HepG2 (cell line): ENCODE measurements around the gene FAM124A. TPM values are rescaled to one million over a fixed set of nuclear protein-coding genes. Genes with fewer than 3 reads are reported as not detected.

Experiments
- ATAC-seq: fragments of 200-7000 bp; cut with Tn5 transposase; 3 replicates; pipeline ENCODE4 v1.9.1; 2020; ENCODE audit warnings: mild to moderate bottlenecking, moderate library complexity
- BruUV-seq: library from RNA; stranded (reverse); fragments of 400-500 nt; replicated peaks from 2 replicates; lab custom pipeline; 2021; lab: Mats Ljungman, UMichigan
- CTCF ChIA-PET: fragments of 300-600 bp; formaldehyde crosslinking; extraction: SDS; loops from one replicate; lab custom pipeline; 2021; ENCODE audit warnings: low total read pairs, inconsistent platforms, low intra/inter-chr PET ratio; lab: Yijun Ruan, JAX
- POLR2A ChIA-PET: fragments of 350-600 bp; sonication (Branson Sonifier 250); formaldehyde crosslinking; loops from one replicate; lab custom pipeline; 2020; ENCODE audit warnings: antibody characterized with exemption, inconsistent platforms; lab: Yijun Ruan, JAX
- DNase-seq: peaks from one replicate; pipeline ENCODE4 v3.0.0-alpha.2; 2015; ENCODE audit warnings: low spot score
- FAIRE-seq: peaks from 3 replicates; lab custom pipeline; 2011; peaks lifted over from hg19 to GRCh38; lab: Jason Lieb, UNC
- H2AFZ ChIP-seq: one replicate; pipeline ENCODE4 v1.6.1; 2011; ENCODE audit warnings: low read length, inconsistent platforms
- H3K27ac ChIP-seq: fragments of 300-600 bp; 3 replicates; pipeline ENCODE4 v1.8.0; 2011; ENCODE audit warnings: mixed run types, mild to moderate bottlenecking, mixed read lengths, low read length, inconsistent platforms; ENCODE audit not compliant: insufficient read depth; ENCODE audit errors: extremely low read length
- H3K27me3 ChIP-seq, 2 experiments: fragments of 200-600 bp in 1 of 2; 2 replicates in 1 of 2; 3 replicates in 1 of 2; pipeline versions ENCODE4 v1.6.0 to v1.8.0; 2011; ENCODE audit warnings: low read length in 2 of 2, mild to moderate bottlenecking in 2 of 2, moderate library complexity in 2 of 2, inconsistent platforms in 1 of 2; ENCODE audit not compliant: insufficient read depth in 2 of 2, control insufficient read depth in 1 of 2
- H3K36me3 ChIP-seq, 2 experiments: fragments of 200-600 bp in 1 of 2; replicated peaks in 1 of 2; 2 replicates in 1 of 2; 3 replicates in 1 of 2; pipeline versions ENCODE4 v1.5.1 to v1.8.0; 2011; ENCODE audit warnings: low read length in 2 of 2, inconsistent platforms in 1 of 2; ENCODE audit not compliant: insufficient read depth in 2 of 2, control insufficient read depth in 1 of 2
- H3K4me1 ChIP-seq: 2 replicates; pipeline ENCODE4 v1.5.1; 2012; ENCODE audit warnings: low read length, inconsistent platforms; ENCODE audit not compliant: insufficient read depth
- H3K4me2 ChIP-seq: 2 replicates; pipeline ENCODE4 v1.6.0; 2011; ENCODE audit warnings: low read depth, low read length, inconsistent platforms
- H3K4me3 ChIP-seq, 3 experiments: fragments of 200-600 bp in 1 of 3; sonication (generic), shearing (Covaris generic) in 1 of 3; replicated peaks in 1 of 3; 2 replicates each; pipeline ENCODE4 v1.5.1; 2011 to 2016; ENCODE audit warnings: low read length in 3 of 3, inconsistent platforms in 2 of 3, low read depth in 2 of 3, mild to moderate bottlenecking in 2 of 3, control low read depth in 1 of 3, mixed read lengths in 1 of 3; ENCODE audit not compliant: insufficient read depth in 1 of 3
- H3K79me2 ChIP-seq: one replicate; pipeline ENCODE4 v1.6.1; 2011; ENCODE audit warnings: low read length, inconsistent platforms; ENCODE audit not compliant: insufficient read depth
- H3K9ac ChIP-seq: 2 replicates; pipeline ENCODE4 v1.6.0; 2011; ENCODE audit warnings: mild to moderate bottlenecking, low read depth, low read length, inconsistent platforms; ENCODE audit not compliant: insufficient read depth
- H3K9me3 ChIP-seq: 2 replicates; pipeline ENCODE4 v1.5.1; 2012; ENCODE audit warnings: mild to moderate bottlenecking, low read length
- H4K20me1 ChIP-seq: 2 replicates; pipeline ENCODE4 v1.6.0; 2011; ENCODE audit warnings: inconsistent platforms, mild to moderate bottlenecking, low read length, moderate library complexity; ENCODE audit not compliant: insufficient read depth
- NFRKB ChIP-seq: fragments of 450-650 bp; IDR thresholded peaks from 2 replicates; pipeline ENCODE4 v1.6.1; 2017
- TCF7L2 ChIP-seq: IDR thresholded peaks from 2 replicates; pipeline ENCODE4 v1.6.1; 2011; ENCODE audit warnings: mild to moderate bottlenecking, low read depth, low read length, moderate library complexity
- ZNF274 ChIP-seq: sonication (generic); formaldehyde crosslinking; IDR thresholded peaks from 2 replicates; pipeline ENCODE4 v1.5.1; 2020; ENCODE audit warnings: mild to moderate bottlenecking, missing genetic modification reagents
- ZNF782 ChIP-seq: sonication (generic); formaldehyde crosslinking; IDR thresholded peaks from 2 replicates; pipeline ENCODE4 v1.4.0; 2020; ENCODE audit warnings: missing genetic modification reagents, mild to moderate bottlenecking, borderline replicate concordance
- WGBS: methylation state at CpG from one replicate; pipeline ENCODE4 v1.1.6; 2017; ENCODE audit warnings: low lambda C conversion rate; 5-methylcytosine and 5-hydroxymethylcytosine counted together
- in situ Hi-C: cut with HindIII; loops from 2 replicates; pipeline ENCODE4 v1.10.0; 2017; ENCODE audit warnings: low pct_unique_long_range_greater_than_20kb; ENCODE audit not compliant: extremely low pct_ligation_motif_present
- intact Hi-C: fragments of 100-400 bp; cut with micrococcal nuclease; formaldehyde crosslinking; loops from one replicate; pipeline ENCODE4 v1.10.0; 2022; ENCODE audit not compliant: unreplicated experiment
- polyA plus RNA-seq, 8 experiments: library from polyadenylated mRNA; depleted of rRNA in 3 of 8; stranded (reverse) in 7 of 8; unstranded in 1 of 8; fragments of >200 nt; fragmentation: Illumina TruSeq in 4 of 8; extraction: Trizol in 4 of 8; gene quantifications; 2 replicates each; pipeline versions ENCODE4 v1.2.1 to v1.2.3, GENCODE V29; 2011 to 2016; ENCODE audit warnings: low read depth in 4 of 8, missing spikeins in 1 of 8, mixed read lengths in 1 of 8; ENCODE audit not compliant: insufficient read depth in 1 of 8
- total RNA-seq, 5 experiments: library from RNA; depleted of rRNA; stranded (reverse); fragments of >200 nt; fragmentation: Illumina TruSeq; extraction: Trizol; gene quantifications; 2 replicates each; pipeline ENCODE4 v1.2.3, GENCODE V29; 2016; ENCODE audit warnings: low read depth in 1 of 5
- TF ChIP-seq, protein P1 (sequence below): sonication (generic); formaldehyde crosslinking; IDR thresholded peaks from 2 replicates; pipeline ENCODE4 v1.4.0; 2020; ENCODE audit warnings: missing genetic modification reagents, mild to moderate bottlenecking, borderline replicate concordance
- TF ChIP-seq, protein P2 (sequence below): sonication (generic); formaldehyde crosslinking; IDR thresholded peaks from 2 replicates; pipeline ENCODE4 v1.5.0; 2020; ENCODE audit warnings: mild to moderate bottlenecking, missing genetic modification reagents
- TF ChIP-seq, protein P3 (sequence below): sonication (generic); formaldehyde crosslinking; IDR thresholded peaks from 2 replicates; pipeline ENCODE4 v1.4.0; 2020; ENCODE audit warnings: missing genetic modification reagents
- TF ChIP-seq, protein P4 (sequence below): sonication (generic); formaldehyde crosslinking; IDR thresholded peaks from 2 replicates; pipeline ENCODE4 v1.5.0; 2020; ENCODE audit warnings: mild to moderate bottlenecking, missing genetic modification reagents, moderate library complexity

FAM124A gene
- total and polyA plus RNA-seq, 2 of the 13 experiments (the other 11 are each of a cell fraction or from before 2014, with no cell fraction given) = not detected

DNA sequence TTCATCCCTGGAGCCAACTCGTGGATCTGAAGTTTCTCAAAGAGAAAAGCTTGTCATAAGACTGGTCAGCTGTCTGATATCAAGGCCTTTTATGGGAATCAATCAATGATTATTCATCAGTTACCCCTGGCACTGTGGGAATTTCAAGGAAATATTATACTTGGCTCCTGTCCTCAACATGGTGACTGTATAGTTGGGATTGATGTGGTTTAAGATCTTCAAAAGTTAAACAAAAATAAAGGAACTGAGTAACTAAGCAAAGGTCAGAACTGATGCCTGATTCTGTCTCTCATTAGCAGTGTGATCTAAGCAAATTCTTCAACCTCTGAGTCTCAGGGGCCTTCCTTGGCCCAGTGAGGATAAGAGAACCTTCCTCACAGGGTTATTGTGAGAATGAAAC, 95.1 kb downstream of the FAM124A start (continued):
- TF ChIP-seq, protein P1, sequence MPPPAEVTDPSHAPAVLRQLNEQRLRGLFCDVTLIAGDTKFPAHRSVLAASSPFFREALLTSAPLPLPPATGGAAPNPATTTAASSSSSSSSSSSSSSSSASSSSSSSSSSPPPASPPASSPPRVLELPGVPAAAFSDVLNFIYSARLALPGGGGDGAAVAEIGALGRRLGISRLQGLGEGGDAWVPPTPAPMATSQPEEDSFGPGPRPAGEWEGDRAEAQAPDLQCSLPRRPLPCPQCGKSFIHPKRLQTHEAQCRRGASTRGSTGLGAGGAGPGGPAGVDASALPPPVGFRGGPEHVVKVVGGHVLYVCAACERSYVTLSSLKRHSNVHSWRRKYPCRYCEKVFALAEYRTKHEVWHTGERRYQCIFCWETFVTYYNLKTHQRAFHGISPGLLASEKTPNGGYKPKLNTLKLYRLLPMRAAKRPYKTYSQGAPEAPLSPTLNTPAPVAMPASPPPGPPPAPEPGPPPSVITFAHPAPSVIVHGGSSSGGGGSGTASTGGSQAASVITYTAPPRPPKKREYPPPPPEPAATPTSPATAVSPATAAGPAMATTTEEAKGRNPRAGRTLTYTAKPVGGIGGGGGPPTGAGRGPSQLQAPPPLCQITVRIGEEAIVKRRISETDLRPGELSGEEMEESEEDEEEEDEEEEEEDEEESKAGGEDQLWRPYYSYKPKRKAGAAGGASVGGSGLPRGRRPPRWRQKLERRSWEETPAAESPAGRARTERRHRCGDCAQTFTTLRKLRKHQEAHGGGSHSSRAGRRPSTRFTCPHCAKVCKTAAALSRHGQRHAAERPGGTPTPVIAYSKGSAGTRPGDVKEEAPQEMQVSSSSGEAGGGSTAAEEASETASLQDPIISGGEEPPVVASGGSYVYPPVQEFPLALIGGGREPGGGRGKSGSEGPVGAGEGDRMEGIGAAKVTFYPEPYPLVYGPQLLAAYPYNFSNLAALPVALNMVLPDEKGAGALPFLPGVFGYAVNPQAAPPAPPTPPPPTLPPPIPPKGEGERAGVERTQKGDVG = no peak

DNA sequence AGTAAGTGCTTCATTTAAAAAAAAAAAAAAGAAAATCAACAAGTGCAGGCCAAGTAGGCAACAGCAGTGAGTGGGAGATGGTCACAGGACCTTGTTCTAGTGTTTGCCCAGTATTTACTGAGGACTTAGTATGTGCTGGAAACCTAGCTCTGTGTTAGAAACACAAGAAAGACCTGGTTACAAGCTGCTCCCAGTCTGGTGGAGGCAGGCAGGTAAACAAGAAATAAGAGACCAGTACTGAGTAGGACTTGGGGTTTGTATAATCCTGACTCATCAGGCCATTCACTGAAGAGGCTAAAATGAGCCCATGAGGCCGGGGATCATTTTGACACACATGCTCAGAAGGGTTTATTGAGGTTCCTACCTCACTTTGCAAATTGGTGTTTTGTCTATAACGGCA, 95.8 kb downstream of the FAM124A start:
- POLR2A ChIA-PET = no interaction called here
- WGBS = 0% methylated on average over 1 of the region's 2 CpGs
- Histone ChIP-seq H3K36me3 (no peaks in the 10 kb centered on the region), H3K4me2 (no peak overlapping the region), H2AFZ (no peak overlapping the region), H3K4me1 (no peaks in the 10 kb centered on the region), H3K27ac (no peak overlapping the region), H3K9ac (no peak overlapping the region), H3K4me3 (no peak overlapping the region), H3K9me3 (no peaks in the 10 kb centered on the region), H3K79me2 (no peaks in the 10 kb centered on the region), H3K27me3 (peaks cover 2 to 16% of the 10 kb centered on the region in 2 experiments; a peak in 3 of 5 replicates), H4K20me1 (no peaks in the 10 kb centered on the region; the same call in 1 of the 2 replicates)
- no TSS peak for BruUV-seq
- in situ Hi-C loops (no loop called here), intact Hi-C loops (loop anchor here (2.0 kb wide), 1 partner anchor 21 kb away; the partner anchor contains the start of gene SERPINE3)
- FAIRE-seq (no peak), ATAC-seq (no peak), DNase-seq (no peak)
- TF ChIP-seq, protein P2, sequence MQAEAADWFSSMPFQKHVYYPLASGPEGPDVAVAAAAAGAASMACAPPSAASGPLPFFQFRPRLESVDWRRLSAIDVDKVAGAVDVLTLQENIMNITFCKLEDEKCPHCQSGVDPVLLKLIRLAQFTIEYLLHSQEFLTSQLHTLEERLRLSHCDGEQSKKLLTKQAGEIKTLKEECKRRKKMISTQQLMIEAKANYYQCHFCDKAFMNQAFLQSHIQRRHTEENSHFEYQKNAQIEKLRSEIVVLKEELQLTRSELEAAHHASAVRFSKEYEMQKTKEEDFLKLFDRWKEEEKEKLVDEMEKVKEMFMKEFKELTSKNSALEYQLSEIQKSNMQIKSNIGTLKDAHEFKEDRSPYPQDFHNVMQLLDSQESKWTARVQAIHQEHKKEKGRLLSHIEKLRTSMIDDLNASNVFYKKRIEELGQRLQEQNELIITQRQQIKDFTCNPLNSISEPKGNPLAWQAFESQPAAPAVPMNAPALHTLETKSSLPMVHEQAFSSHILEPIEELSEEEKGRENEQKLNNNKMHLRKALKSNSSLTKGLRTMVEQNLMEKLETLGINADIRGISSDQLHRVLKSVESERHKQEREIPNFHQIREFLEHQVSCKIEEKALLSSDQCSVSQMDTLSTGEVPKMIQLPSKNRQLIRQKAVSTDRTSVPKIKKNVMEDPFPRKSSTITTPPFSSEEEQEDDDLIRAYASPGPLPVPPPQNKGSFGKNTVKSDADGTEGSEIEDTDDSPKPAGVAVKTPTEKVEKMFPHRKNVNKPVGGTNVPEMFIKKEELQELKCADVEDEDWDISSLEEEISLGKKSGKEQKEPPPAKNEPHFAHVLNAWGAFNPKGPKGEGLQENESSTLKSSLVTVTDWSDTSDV = no peak
- no peak for TF ChIP-seq NFRKB
- TF ChIP-seq, protein P3, sequence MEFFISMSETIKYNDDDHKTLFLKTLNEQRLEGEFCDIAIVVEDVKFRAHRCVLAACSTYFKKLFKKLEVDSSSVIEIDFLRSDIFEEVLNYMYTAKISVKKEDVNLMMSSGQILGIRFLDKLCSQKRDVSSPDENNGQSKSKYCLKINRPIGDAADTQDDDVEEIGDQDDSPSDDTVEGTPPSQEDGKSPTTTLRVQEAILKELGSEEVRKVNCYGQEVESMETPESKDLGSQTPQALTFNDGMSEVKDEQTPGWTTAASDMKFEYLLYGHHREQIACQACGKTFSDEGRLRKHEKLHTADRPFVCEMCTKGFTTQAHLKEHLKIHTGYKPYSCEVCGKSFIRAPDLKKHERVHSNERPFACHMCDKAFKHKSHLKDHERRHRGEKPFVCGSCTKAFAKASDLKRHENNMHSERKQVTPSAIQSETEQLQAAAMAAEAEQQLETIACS = no peak
- TF ChIP-seq ZNF782 (CRISPR knock-in tag) = no peak
- no peak for TF ChIP-seq ZNF274 (CRISPR knock-in tag)
- TF ChIP-seq, protein P4, sequence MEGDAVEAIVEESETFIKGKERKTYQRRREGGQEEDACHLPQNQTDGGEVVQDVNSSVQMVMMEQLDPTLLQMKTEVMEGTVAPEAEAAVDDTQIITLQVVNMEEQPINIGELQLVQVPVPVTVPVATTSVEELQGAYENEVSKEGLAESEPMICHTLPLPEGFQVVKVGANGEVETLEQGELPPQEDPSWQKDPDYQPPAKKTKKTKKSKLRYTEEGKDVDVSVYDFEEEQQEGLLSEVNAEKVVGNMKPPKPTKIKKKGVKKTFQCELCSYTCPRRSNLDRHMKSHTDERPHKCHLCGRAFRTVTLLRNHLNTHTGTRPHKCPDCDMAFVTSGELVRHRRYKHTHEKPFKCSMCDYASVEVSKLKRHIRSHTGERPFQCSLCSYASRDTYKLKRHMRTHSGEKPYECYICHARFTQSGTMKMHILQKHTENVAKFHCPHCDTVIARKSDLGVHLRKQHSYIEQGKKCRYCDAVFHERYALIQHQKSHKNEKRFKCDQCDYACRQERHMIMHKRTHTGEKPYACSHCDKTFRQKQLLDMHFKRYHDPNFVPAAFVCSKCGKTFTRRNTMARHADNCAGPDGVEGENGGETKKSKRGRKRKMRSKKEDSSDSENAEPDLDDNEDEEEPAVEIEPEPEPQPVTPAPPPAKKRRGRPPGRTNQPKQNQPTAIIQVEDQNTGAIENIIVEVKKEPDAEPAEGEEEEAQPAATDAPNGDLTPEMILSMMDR (CRISPR knock-in tag) = no peak
- TF ChIP-seq TCF7L2 = no peak
- CTCF ChIA-PET = no interaction called here
